HCT116 (cell line): Measurements from ENCODE around the gene F2RL3. TPM values are rescaled to one million over a fixed set of nuclear protein-coding genes. Genes with fewer than 3 reads are reported as not detected.

Experiments
- ATAC-seq: fragments of 200-7000 bp; cut with Tn5 transposase; 2 replicates; pipeline ENCODE4 v1.9.1; 2020; ENCODE audit warnings: mild to moderate bottlenecking, moderate library complexity
- BruUV-seq: library from RNA; stranded (reverse); fragments of 400-500 nt; replicated peaks from 2 replicates; lab custom pipeline; 2021; lab: Mats Ljungman, UMichigan
- CTCF ChIA-PET: fragments of 300-600 bp; sonication (Branson Sonifier 250); formaldehyde crosslinking; loops from one replicate; lab custom pipeline; 2021; ENCODE audit warnings: antibody characterized with exemption; lab: Charles Lee
- POLR2A ChIA-PET: fragments of 300-600, 350-600 bp; sonication (Branson Sonifier 250); formaldehyde crosslinking; loops from one replicate; lab custom pipeline; 2021; ENCODE audit warnings: antibody characterized with exemption; lab: Charles Lee
- RAD21 ChIA-PET, 2 experiments: fragments of 300-600 bp; sonication (Branson Sonifier 250); formaldehyde crosslinking; loops; one replicate each; lab custom pipeline; 2023; ENCODE audit warnings: low total read pairs in 2 of 2; ENCODE audit not compliant: uncharacterized antibody in 2 of 2, unreplicated experiment in 2 of 2, low non-redundant PET in 1 of 2; lab: Charles Lee
- DNase-seq: peaks from one replicate; pipeline ENCODE4 v3.0.0-alpha.2; 2010; ENCODE audit warnings: low read depth, low spot score
- H2AFZ ChIP-seq: fragments of 200-600 bp; shearing (Covaris generic), sonication (generic); 2 replicates; pipeline ENCODE4 v1.6.1; 2017; ENCODE audit warnings: low read depth, mixed run types, mixed read lengths, antibody characterized with exemption, low read length; ENCODE audit not compliant: poor library complexity, severe bottlenecking
- H3K27ac ChIP-seq: 2 replicates; pipeline ENCODE4 v1.5.1; 2012; ENCODE audit warnings: low read depth, low read length
- H3K27me3 ChIP-seq: fragments of 200-600 bp; sonication (generic); 2 replicates; pipeline ENCODE4 v1.6.1; 2016; ENCODE audit warnings: mixed run types, low read length, mixed read lengths; ENCODE audit not compliant: insufficient read depth
- H3K36me3 ChIP-seq, 2 experiments: fragments of 200-500 bp in 1 of 2; fragments of 200-600 bp in 1 of 2; sonication (Bioruptor generic) in 1 of 2; sonication (generic) in 1 of 2; 2 replicates each; pipeline versions ENCODE4 v1.5.1 to v1.6.1; 2014 to 2016; ENCODE audit warnings: low read length in 2 of 2, inconsistent platforms in 1 of 2, mixed read lengths in 1 of 2, mixed run types in 1 of 2; ENCODE audit not compliant: insufficient read depth in 2 of 2, control insufficient read depth in 1 of 2
- H3K4me1 ChIP-seq, 2 experiments: fragments of 200-600 bp in 1 of 2; sonication (generic) in 1 of 2; 2 replicates each; pipeline versions ENCODE4 v1.5.1 to v1.6.1; 2012 to 2017; ENCODE audit warnings: low read length in 2 of 2, inconsistent platforms in 1 of 2, mild to moderate bottlenecking in 1 of 2, mixed read lengths in 1 of 2, mixed run types in 1 of 2, moderate library complexity in 1 of 2; ENCODE audit not compliant: insufficient read depth in 2 of 2, control insufficient read depth in 1 of 2
- H3K4me2 ChIP-seq: fragments of 200-600 bp; sonication (generic); 2 replicates; pipeline ENCODE4 v1.6.1; 2017; ENCODE audit warnings: mixed run types, low read length, mixed read lengths
- H3K4me3 ChIP-seq, 2 experiments: fragments of 200-600 bp in 1 of 2; sonication (generic) in 1 of 2; replicated peaks in 1 of 2; 2 replicates each; pipeline ENCODE4 v1.5.1; 2011 to 2016; ENCODE audit warnings: low read length in 2 of 2, control low read depth in 1 of 2, low read depth in 1 of 2, mild to moderate bottlenecking in 1 of 2, mixed read lengths in 1 of 2, mixed run types in 1 of 2
- H3K79me2 ChIP-seq: fragments of 200-600 bp; sonication (generic); 2 replicates; pipeline ENCODE4 v1.6.1; 2017; ENCODE audit warnings: mild to moderate bottlenecking, mixed run types, low read length, moderate library complexity, mixed read lengths; ENCODE audit not compliant: insufficient read depth
- H3K9ac ChIP-seq: fragments of 200-600 bp; sonication (generic); 2 replicates; pipeline ENCODE4 v1.6.1; 2016; ENCODE audit warnings: low read length, mixed read lengths
- H3K9me2 ChIP-seq: fragments of 200-600 bp; sonication (generic), shearing (Covaris generic); 2 replicates; pipeline ENCODE4 v1.6.1; 2017; ENCODE audit warnings: mixed run types, mild to moderate bottlenecking, moderate library complexity; ENCODE audit not compliant: insufficient read depth
- H3K9me3 ChIP-seq, 2 experiments: fragments of 200-500 bp in 1 of 2; fragments of 200-600 bp in 1 of 2; sonication (Bioruptor generic) in 1 of 2; sonication (generic) in 1 of 2; 2 replicates each; pipeline ENCODE4 v1.6.1; 2014 to 2017; ENCODE audit warnings: low read length in 2 of 2, mixed read lengths in 2 of 2, inconsistent platforms in 1 of 2, low read depth in 1 of 2, mild to moderate bottlenecking in 1 of 2, mixed run types in 1 of 2, moderate library complexity in 1 of 2; ENCODE audit not compliant: control insufficient read depth in 1 of 2, insufficient read depth in 1 of 2
- H4K20me1 ChIP-seq: fragments of 200-600 bp; sonication (generic), shearing (Covaris generic); 2 replicates; pipeline ENCODE4 v1.6.1; 2017; ENCODE audit warnings: mixed run types, mild to moderate bottlenecking, moderate library complexity; ENCODE audit not compliant: insufficient read depth
- CTCF ChIP-seq, 3 experiments: fragments of 200-600 bp in 1 of 3; sonication (generic) in 1 of 3; IDR thresholded peaks in 2 of 3; conservative IDR thresholded peaks in 1 of 3; 2 replicates each; pipeline ENCODE4 v1.5.1; 2012 to 2017; ENCODE audit warnings: low read depth in 2 of 3, low read length in 2 of 3, antibody characterized with exemption in 1 of 3, borderline replicate concordance in 1 of 3, control low read depth in 1 of 3, mild to moderate bottlenecking in 1 of 3, mixed read lengths in 1 of 3, mixed run types in 1 of 3, moderate library complexity in 1 of 3; ENCODE audit not compliant: insufficient read depth in 1 of 3
- EGR1 ChIP-seq: IDR thresholded peaks from 2 replicates; pipeline ENCODE4 v1.6.1; 2012; ENCODE audit warnings: low read depth
- ELF1 ChIP-seq: IDR thresholded peaks from 2 replicates; pipeline ENCODE4 v1.6.1; 2012; ENCODE audit warnings: low read depth, borderline replicate concordance
- EZH2phosphoT487 ChIP-seq: fragments of 200-600 bp; IDR thresholded peaks from 2 replicates; pipeline ENCODE4 v1.6.1; 2018; ENCODE audit warnings: antibody characterized with exemption, borderline replicate concordance
- FOSL1 ChIP-seq: IDR thresholded peaks from 2 replicates; pipeline ENCODE4 v1.6.1; 2012; ENCODE audit warnings: low read depth
- JUND ChIP-seq: IDR thresholded peaks from 2 replicates; pipeline ENCODE4 v1.6.1; 2012
- MAX ChIP-seq: IDR thresholded peaks from 2 replicates; pipeline ENCODE4 v1.6.1; 2012
- POLR2A ChIP-seq: IDR thresholded peaks from 2 replicates; pipeline ENCODE4 v1.7.0; 2011; ENCODE audit warnings: borderline replicate concordance; ENCODE audit not compliant: insufficient read depth, insufficient read length; ENCODE audit errors: extremely low read depth
- POLR2AphosphoS5 ChIP-seq: IDR thresholded peaks from 2 replicates; pipeline ENCODE4 v1.6.1; 2011; ENCODE audit warnings: mild to moderate bottlenecking, low read depth, low read length, moderate library complexity
- RAD21 ChIP-seq: IDR thresholded peaks from 2 replicates; pipeline ENCODE4 v1.6.1; 2012; ENCODE audit warnings: low read depth, mild to moderate bottlenecking
- SP1 ChIP-seq: IDR thresholded peaks from 2 replicates; pipeline ENCODE4 v1.6.1; 2012; ENCODE audit warnings: low read depth
- SRF ChIP-seq: IDR thresholded peaks from 2 replicates; pipeline ENCODE4 v1.6.1; 2012; ENCODE audit warnings: low read depth
- TCF7L2 ChIP-seq: IDR thresholded peaks from 2 replicates; pipeline ENCODE4 v1.7.0; 2011; ENCODE audit warnings: borderline replicate concordance, inconsistent platforms; ENCODE audit not compliant: insufficient read depth, insufficient read length; ENCODE audit errors: extremely low read depth
- YY1 ChIP-seq: IDR thresholded peaks from 2 replicates; pipeline ENCODE4 v1.6.1; 2011; ENCODE audit warnings: low read length, low read depth, moderate library complexity, mild to moderate bottlenecking; ENCODE audit not compliant: insufficient replicate concordance; ENCODE audit errors: extremely low read depth
- ZFX ChIP-seq: fragments of 450-650 bp; IDR thresholded peaks from 2 replicates; pipeline ENCODE4 v1.6.1; 2017
- intact Hi-C: fragments of 100-400 bp; cut with micrococcal nuclease; formaldehyde crosslinking; loops from 2 replicates; pipeline ENCODE4 v1.10.0; 2022
- total RNA-seq: library from RNA; stranded (reverse); gene quantifications from one replicate; pipeline ENCODE4 v1.2.1, GENCODE V29; 2021; ENCODE audit not compliant: unreplicated experiment

Gene F2RL3
- total RNA-seq, 1 experiment from 2014 or later = 0.10 TPM

- H3K79me2 ChIP-seq = peaks cover 8% of the 10 kb centered on the region; the same call in 1 of the 2 replicates
- intact Hi-C loops = no loop called here
- no peaks in the 10 kb centered on the region for H3K9me3 ChIP-seq
- CTCF ChIA-PET = no interaction called here
- no peaks in the 10 kb centered on the region for H3K9me2 ChIP-seq
- no peaks in the 10 kb centered on the region for H3K4me1 ChIP-seq
- no peak overlapping the region for H3K4me3 ChIP-seq
- no peak overlapping the region for H3K27ac ChIP-seq
- no peaks in the 10 kb centered on the region for H4K20me1 ChIP-seq
- H3K9ac ChIP-seq = no peak overlapping the region
- no peak for ATAC-seq
- no TSS peak for BruUV-seq
- H3K27me3 ChIP-seq = no peaks in the 10 kb centered on the region
- POLR2A ChIA-PET = no interaction called here
- H2AFZ ChIP-seq = no peak overlapping the region
- RAD21 ChIA-PET = no interaction called here
- no peak for DNase-seq
- peaks cover 43 to 44% of the 10 kb centered on the region in 2 experiments for H3K36me3 ChIP-seq
- TF ChIP-seq CTCF (IDR thresholded peaks at IDR 0.05 in 2 of 3, conservative IDR thresholded peaks at IDR 0.05 in 1 of 3; ENCODE audit: borderline replicate concordance in 1 of 3, insufficient read depth in 1 of 3, low read depth in 2 of 3, low read length in 2 of 3) (no peak), POLR2A (no peak), POLR2AphosphoS5 (no peak), SRF (no peak), MAX (no peak), ZFX (no peak)
- no peak overlapping the region for H3K4me2 ChIP-seq
Observed at GRCh38 chr19:16847430-16847829, 41.4 kb upstream of the F2RL3 start.

DNA sequence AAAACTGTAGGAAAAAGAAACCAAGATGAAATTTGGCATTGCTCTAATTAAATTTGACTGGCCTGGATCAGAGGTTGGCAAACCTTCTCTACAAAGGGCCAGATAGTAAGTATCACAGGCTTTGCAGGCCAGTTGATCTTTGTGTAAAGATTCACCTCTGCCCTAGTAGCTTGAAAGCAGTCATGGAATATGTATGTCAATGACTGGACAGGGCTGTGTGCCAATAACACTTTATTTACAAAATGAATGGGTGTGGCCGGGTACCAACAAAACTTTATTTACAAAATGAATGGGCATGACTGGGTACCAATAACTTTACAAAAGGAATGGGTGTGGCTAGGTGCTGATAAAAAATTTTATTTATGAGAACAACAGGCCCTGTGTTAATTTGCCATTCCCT, 39.6 kb upstream of the F2RL3 start:
- Histone ChIP-seq H3K4me1 (no peaks in the 10 kb centered on the region), H3K27ac (no peak overlapping the region), H3K4me3 (no peak overlapping the region), H4K20me1 (no peaks in the 10 kb centered on the region), H3K9me3 (no peaks in the 10 kb centered on the region), H3K4me2 (no peak overlapping the region), H2AFZ (no peak overlapping the region), H3K79me2 (peaks cover 8% of the 10 kb centered on the region; the same call in 1 of the 2 replicates), H3K36me3 (peaks cover 38 to 53% of the 10 kb centered on the region in 2 experiments), H3K9me2 (no peaks in the 10 kb centered on the region), H3K9ac (no peak overlapping the region), H3K27me3 (no peaks in the 10 kb centered on the region)
- intact Hi-C loops = no loop called here
- no TSS peak for BruUV-seq
- POLR2A ChIA-PET = no interaction called here
- RAD21 ChIA-PET = no interaction called here
- CTCF ChIA-PET = no interaction called here
- TF ChIP-seq RAD21 (no peak), TCF7L2 (no peak), FOSL1 (no peak), EGR1 (no peak), YY1 (no peak), ZFX (no peak), SRF (no peak), MAX (no peak), EZH2phosphoT487 (no peak), SP1 (no peak), ELF1 (no peak), POLR2A (no peak), JUND (no peak)
- DNase-seq = no peak
- no peak for ATAC-seq
